Ishikawa (cell line): ENCODE results near the gene PTPRO.

Experiments used
- CEBPB ChIP-seq: IDR thresholded peaks from 2 replicates; pipeline ENCODE4 v1.6.1; 2012
- CREB1 ChIP-seq: IDR thresholded peaks from 2 replicates; pipeline ENCODE4 v1.6.1; 2012; ENCODE audit warnings: low read depth
- EGR1 ChIP-seq: IDR thresholded peaks from 2 replicates; pipeline ENCODE4 v1.6.1; 2012
- EP300 ChIP-seq: IDR thresholded peaks from 2 replicates; pipeline ENCODE4 v1.6.1; 2012; ENCODE audit warnings: borderline replicate concordance
- FOXM1 ChIP-seq: IDR thresholded peaks from 2 replicates; pipeline ENCODE4 v1.6.1; 2012; ENCODE audit warnings: low read depth, borderline replicate concordance
- NFIC ChIP-seq: IDR thresholded peaks from 2 replicates; pipeline ENCODE4 v1.6.1; 2012
- RAD21 ChIP-seq: IDR thresholded peaks from 2 replicates; pipeline ENCODE4 v1.6.1; 2012; ENCODE audit warnings: low read depth
- TAF1 ChIP-seq: IDR thresholded peaks from 2 replicates; pipeline ENCODE4 v1.6.1; 2012; ENCODE audit warnings: low read depth, mild to moderate bottlenecking
- TCF12 ChIP-seq: IDR thresholded peaks from 2 replicates; pipeline ENCODE4 v1.6.1; 2012; ENCODE audit warnings: low read depth
- TEAD4 ChIP-seq: IDR thresholded peaks from 2 replicates; pipeline ENCODE4 v1.6.1; 2012
- YY1 ChIP-seq: IDR thresholded peaks from 2 replicates; pipeline ENCODE4 v1.6.1; 2012; ENCODE audit warnings: low read depth
- ZBTB7A ChIP-seq: IDR thresholded peaks from 2 replicates; pipeline ENCODE4 v1.6.1; 2012; ENCODE audit warnings: low read depth
- TF ChIP-seq, protein P1 (sequence below): IDR thresholded peaks from 2 replicates; pipeline ENCODE4 v1.6.1; 2012
- TF ChIP-seq, protein P2 (sequence below): IDR thresholded peaks from 2 replicates; pipeline ENCODE4 v1.6.1; 2012; ENCODE audit warnings: low read depth, mild to moderate bottlenecking
- TF ChIP-seq, protein P3 (sequence below): IDR thresholded peaks from 2 replicates; pipeline ENCODE4 v1.6.1; 2012

Gene PTPRO

DNA sequence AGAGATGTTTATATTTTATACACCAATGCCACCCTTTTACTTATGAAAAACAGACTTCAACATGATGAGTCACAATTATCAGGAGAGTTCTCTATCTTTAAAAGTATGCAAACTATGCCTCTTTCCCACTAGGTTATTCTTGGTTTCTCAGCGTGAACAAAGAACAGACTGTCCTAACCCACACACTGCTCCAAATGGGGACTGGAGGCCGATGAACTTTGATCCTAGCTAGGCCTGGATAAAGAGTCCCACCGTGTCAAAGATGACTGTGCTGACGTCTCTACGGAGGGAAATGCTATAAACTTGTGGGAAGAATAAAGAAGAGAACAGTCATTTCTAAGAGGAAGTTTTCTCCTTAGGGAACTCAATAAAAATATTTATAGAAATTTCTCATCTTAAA is 306.8 kb downstream of the PTPRO start:
- no peak for TF ChIP-seq RAD21
- TF ChIP-seq EGR1, result no peak
- TF ChIP-seq ZBTB7A, result no peak
- no peak for TF ChIP-seq TAF1
- no peak for TF ChIP-seq YY1

DNA sequence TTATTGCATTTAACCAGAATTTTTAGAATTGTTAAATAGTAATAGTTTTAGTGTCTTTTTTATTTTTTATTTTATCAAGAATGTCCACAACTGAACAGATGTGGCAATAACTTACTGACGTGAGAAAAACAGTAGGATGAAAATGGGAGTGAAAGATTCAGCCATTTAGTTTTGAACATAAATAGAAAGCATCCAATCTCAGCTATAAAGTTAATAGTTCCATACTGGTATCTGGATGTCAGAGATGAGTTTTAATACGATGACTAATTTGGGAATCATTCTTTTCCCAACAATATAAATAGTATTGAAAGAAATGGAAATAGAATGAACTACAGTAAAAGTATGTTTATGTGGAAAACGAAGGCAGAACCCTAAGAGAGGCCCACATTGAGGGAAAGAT is 307.5 kb downstream of the PTPRO start:
- TF ChIP-seq, protein P1, sequence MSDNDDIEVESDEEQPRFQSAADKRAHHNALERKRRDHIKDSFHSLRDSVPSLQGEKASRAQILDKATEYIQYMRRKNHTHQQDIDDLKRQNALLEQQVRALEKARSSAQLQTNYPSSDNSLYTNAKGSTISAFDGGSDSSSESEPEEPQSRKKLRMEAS, result no peak
- TF ChIP-seq TCF12 (no peak), CEBPB (no peak), EGR1 (no peak), TEAD4 (no peak), TAF1 (no peak), YY1 (no peak), ZBTB7A (no peak), RAD21 (no peak), NFIC (no peak), EP300 (no peak), CREB1 (no peak), FOXM1 (no peak)
- TF ChIP-seq, protein P2, sequence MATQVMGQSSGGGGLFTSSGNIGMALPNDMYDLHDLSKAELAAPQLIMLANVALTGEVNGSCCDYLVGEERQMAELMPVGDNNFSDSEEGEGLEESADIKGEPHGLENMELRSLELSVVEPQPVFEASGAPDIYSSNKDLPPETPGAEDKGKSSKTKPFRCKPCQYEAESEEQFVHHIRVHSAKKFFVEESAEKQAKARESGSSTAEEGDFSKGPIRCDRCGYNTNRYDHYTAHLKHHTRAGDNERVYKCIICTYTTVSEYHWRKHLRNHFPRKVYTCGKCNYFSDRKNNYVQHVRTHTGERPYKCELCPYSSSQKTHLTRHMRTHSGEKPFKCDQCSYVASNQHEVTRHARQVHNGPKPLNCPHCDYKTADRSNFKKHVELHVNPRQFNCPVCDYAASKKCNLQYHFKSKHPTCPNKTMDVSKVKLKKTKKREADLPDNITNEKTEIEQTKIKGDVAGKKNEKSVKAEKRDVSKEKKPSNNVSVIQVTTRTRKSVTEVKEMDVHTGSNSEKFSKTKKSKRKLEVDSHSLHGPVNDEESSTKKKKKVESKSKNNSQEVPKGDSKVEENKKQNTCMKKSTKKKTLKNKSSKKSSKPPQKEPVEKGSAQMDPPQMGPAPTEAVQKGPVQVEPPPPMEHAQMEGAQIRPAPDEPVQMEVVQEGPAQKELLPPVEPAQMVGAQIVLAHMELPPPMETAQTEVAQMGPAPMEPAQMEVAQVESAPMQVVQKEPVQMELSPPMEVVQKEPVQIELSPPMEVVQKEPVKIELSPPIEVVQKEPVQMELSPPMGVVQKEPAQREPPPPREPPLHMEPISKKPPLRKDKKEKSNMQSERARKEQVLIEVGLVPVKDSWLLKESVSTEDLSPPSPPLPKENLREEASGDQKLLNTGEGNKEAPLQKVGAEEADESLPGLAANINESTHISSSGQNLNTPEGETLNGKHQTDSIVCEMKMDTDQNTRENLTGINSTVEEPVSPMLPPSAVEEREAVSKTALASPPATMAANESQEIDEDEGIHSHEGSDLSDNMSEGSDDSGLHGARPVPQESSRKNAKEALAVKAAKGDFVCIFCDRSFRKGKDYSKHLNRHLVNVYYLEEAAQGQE, result no peak
- TF ChIP-seq, protein P3, sequence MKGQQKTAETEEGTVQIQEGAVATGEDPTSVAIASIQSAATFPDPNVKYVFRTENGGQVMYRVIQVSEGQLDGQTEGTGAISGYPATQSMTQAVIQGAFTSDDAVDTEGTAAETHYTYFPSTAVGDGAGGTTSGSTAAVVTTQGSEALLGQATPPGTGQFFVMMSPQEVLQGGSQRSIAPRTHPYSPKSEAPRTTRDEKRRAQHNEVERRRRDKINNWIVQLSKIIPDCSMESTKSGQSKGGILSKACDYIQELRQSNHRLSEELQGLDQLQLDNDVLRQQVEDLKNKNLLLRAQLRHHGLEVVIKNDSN, result no peak

DNA sequence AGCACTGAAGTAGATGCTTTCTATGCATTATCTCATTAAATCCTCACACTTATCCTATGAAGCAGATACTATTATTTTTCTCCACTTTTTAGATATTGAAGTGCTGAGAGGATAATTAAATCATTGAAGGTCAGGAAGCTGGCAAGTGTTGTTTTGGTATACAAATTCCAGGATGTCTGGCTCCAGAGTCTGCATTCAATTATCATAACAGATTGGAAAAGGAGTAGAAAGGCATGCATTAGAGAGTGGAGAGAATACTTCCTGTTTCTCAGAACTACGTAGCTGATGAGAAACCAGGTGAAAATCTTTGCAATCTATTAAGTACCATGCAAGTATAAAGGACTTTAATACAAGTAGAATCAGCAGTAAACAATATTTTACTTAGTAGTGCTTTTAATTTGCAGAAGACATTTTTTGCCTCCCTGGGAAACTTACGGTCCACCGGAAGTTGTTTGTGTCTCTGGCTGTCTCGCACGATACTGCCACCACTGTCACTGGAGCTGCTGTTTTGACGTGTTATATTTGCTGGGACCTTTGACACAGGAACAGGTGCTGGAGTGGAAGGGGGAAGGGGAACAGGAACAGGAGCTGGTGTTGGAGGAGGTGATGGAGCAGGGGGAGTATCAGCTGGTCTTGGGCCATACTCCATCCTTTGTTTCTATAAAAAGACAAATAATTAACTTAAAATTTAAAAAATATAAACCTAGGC is 308.9 kb downstream of the PTPRO start:
- TF ChIP-seq YY1, result no peak
- TF ChIP-seq EP300, result no peak
- no peak for TF ChIP-seq TEAD4
- TF ChIP-seq, protein P3, result no peak

DNA sequence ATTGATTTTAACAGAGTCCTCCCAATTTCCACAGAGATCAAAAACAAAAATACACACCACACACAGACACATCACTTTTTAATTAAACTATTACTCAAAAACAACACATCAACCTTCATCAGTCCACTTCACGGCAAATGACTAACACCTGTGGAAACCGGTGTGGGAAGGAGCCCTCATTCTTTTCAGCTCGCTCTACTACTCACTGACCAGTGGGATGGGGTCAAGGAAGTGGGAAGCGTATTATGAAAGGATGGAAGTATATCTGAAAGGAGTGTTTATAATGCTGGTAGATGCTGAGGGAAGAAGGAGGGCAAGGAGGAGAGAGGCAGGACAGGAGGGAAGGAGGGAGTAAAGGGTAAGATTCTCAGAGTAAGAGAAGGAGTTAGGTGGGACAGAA is 310.4 kb downstream of the PTPRO start:
- TF ChIP-seq TEAD4 (no peak), ZBTB7A (no peak), CREB1 (no peak), TCF12 (no peak), EP300 (no peak), YY1 (no peak), RAD21 (no peak), TAF1 (no peak), NFIC (no peak), CEBPB (no peak), FOXM1 (no peak), EGR1 (no peak)
- TF ChIP-seq, protein P3, result no peak
- TF ChIP-seq, protein P1, result no peak
- TF ChIP-seq, protein P2, result no peak

DNA sequence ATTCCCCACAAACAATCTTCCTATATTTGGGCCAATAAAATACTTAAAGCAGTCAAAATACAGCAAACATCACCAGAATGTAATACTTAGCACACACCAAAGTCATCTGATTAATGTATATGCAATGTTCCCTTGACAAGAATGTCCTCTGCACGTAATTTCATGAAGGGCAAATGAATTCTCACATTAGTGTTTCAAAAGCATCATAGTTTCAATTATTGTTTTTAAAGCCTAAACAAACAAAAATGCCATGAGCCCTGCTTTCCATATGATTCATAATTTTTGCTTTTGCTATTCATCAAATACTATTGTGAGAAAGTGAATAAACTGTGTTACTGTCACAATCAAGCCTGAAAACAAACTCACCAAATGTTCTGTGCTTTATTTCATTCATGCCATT is 310.9 kb downstream of the PTPRO start:
- TF ChIP-seq, protein P1, result no peak
- TF ChIP-seq YY1 (no peak), RAD21 (no peak), EP300 (no peak), ZBTB7A (no peak), CEBPB (no peak), FOXM1 (no peak), CREB1 (no peak)
- TF ChIP-seq, protein P3, result no peak
- TF ChIP-seq, protein P2, result no peak
